HepG2 (cell line): ENCODE measurements around the gene CLCA2. TPM values are rescaled to one million over a fixed set of nuclear protein-coding genes. Genes with fewer than 3 reads are reported as not detected.

Experiments
- ATAC-seq: fragments of 200-7000 bp; cut with Tn5 transposase; 3 replicates; pipeline ENCODE4 v1.9.1; 2020; ENCODE audit warnings: mild to moderate bottlenecking, moderate library complexity
- BruUV-seq: library from RNA; stranded (reverse); fragments of 400-500 nt; replicated peaks from 2 replicates; lab custom pipeline; 2021; lab: Mats Ljungman, UMichigan
- CTCF ChIA-PET: fragments of 300-600 bp; formaldehyde crosslinking; extraction: SDS; loops from one replicate; lab custom pipeline; 2021; ENCODE audit warnings: low total read pairs, inconsistent platforms, low intra/inter-chr PET ratio; lab: Yijun Ruan, JAX
- POLR2A ChIA-PET: fragments of 350-600 bp; sonication (Branson Sonifier 250); formaldehyde crosslinking; loops from one replicate; lab custom pipeline; 2020; ENCODE audit warnings: antibody characterized with exemption, inconsistent platforms; lab: Yijun Ruan, JAX
- DNase-seq: peaks from one replicate; pipeline ENCODE4 v3.0.0-alpha.2; 2015; ENCODE audit warnings: low spot score
- FAIRE-seq: peaks from 3 replicates; lab custom pipeline; 2011; peaks lifted over from hg19 to GRCh38; lab: Jason Lieb, UNC
- H2AFZ ChIP-seq: one replicate; pipeline ENCODE4 v1.6.1; 2011; ENCODE audit warnings: low read length, inconsistent platforms
- H3K27ac ChIP-seq: fragments of 300-600 bp; 3 replicates; pipeline ENCODE4 v1.8.0; 2011; ENCODE audit warnings: mixed run types, mild to moderate bottlenecking, mixed read lengths, low read length, inconsistent platforms; ENCODE audit not compliant: insufficient read depth; ENCODE audit errors: extremely low read length
- H3K27me3 ChIP-seq, 2 experiments: fragments of 200-600 bp in 1 of 2; 2 replicates in 1 of 2; 3 replicates in 1 of 2; pipeline versions ENCODE4 v1.6.0 to v1.8.0; 2011; ENCODE audit warnings: low read length in 2 of 2, mild to moderate bottlenecking in 2 of 2, moderate library complexity in 2 of 2, inconsistent platforms in 1 of 2; ENCODE audit not compliant: insufficient read depth in 2 of 2, control insufficient read depth in 1 of 2
- H3K36me3 ChIP-seq, 2 experiments: fragments of 200-600 bp in 1 of 2; replicated peaks in 1 of 2; 2 replicates in 1 of 2; 3 replicates in 1 of 2; pipeline versions ENCODE4 v1.5.1 to v1.8.0; 2011; ENCODE audit warnings: low read length in 2 of 2, inconsistent platforms in 1 of 2; ENCODE audit not compliant: insufficient read depth in 2 of 2, control insufficient read depth in 1 of 2
- H3K4me1 ChIP-seq: 2 replicates; pipeline ENCODE4 v1.5.1; 2012; ENCODE audit warnings: low read length, inconsistent platforms; ENCODE audit not compliant: insufficient read depth
- H3K4me2 ChIP-seq: 2 replicates; pipeline ENCODE4 v1.6.0; 2011; ENCODE audit warnings: low read depth, low read length, inconsistent platforms
- H3K4me3 ChIP-seq, 3 experiments: fragments of 200-600 bp in 1 of 3; sonication (generic), shearing (Covaris generic) in 1 of 3; replicated peaks in 1 of 3; 2 replicates each; pipeline ENCODE4 v1.5.1; 2011 to 2016; ENCODE audit warnings: low read length in 3 of 3, inconsistent platforms in 2 of 3, low read depth in 2 of 3, mild to moderate bottlenecking in 2 of 3, control low read depth in 1 of 3, mixed read lengths in 1 of 3; ENCODE audit not compliant: insufficient read depth in 1 of 3
- H3K79me2 ChIP-seq: one replicate; pipeline ENCODE4 v1.6.1; 2011; ENCODE audit warnings: low read length, inconsistent platforms; ENCODE audit not compliant: insufficient read depth
- H3K9ac ChIP-seq: 2 replicates; pipeline ENCODE4 v1.6.0; 2011; ENCODE audit warnings: mild to moderate bottlenecking, low read depth, low read length, inconsistent platforms; ENCODE audit not compliant: insufficient read depth
- H3K9me3 ChIP-seq: 2 replicates; pipeline ENCODE4 v1.5.1; 2012; ENCODE audit warnings: mild to moderate bottlenecking, low read length
- H4K20me1 ChIP-seq: 2 replicates; pipeline ENCODE4 v1.6.0; 2011; ENCODE audit warnings: inconsistent platforms, mild to moderate bottlenecking, low read length, moderate library complexity; ENCODE audit not compliant: insufficient read depth
- ARID3A ChIP-seq: IDR thresholded peaks from 2 replicates; pipeline ENCODE4 v1.6.1; 2012; ENCODE audit warnings: low read depth, low read length, improper control_type of control experiment
- BCL6 ChIP-seq: IDR thresholded peaks from 2 replicates; pipeline ENCODE4 v1.6.1; 2016; ENCODE audit warnings: missing genetic modification reagents, missing compliant biosample characterization
- CHD4 ChIP-seq: fragments of 200-600 bp; sonication (generic); IDR thresholded peaks from 2 replicates; pipeline ENCODE4 v1.7.0; 2017; ENCODE audit warnings: mild to moderate bottlenecking, low read length, borderline replicate concordance
- HMGXB4 ChIP-seq, 2 experiments: sonication (generic) in 1 of 2; formaldehyde crosslinking in 1 of 2; IDR thresholded peaks; 2 replicates each; pipeline versions ENCODE4 v1.4.0 to v1.6.1; 2018 to 2020; ENCODE audit warnings: missing genetic modification reagents in 2 of 2, borderline replicate concordance in 1 of 2, low read depth in 1 of 2, mild to moderate bottlenecking in 1 of 2, missing biosample characterization in 1 of 2
- RFX1 ChIP-seq: fragments of 450-650 bp; IDR thresholded peaks from 2 replicates; pipeline ENCODE4 v1.6.1; 2017
- SNAI1 ChIP-seq: sonication (generic); formaldehyde crosslinking; IDR thresholded peaks from 2 replicates; pipeline ENCODE4 v1.5.0; 2020; ENCODE audit warnings: mild to moderate bottlenecking, missing genetic modification reagents, borderline replicate concordance
- ZEB1 ChIP-seq: IDR thresholded peaks from 2 replicates; pipeline ENCODE4 v1.6.1; 2012; ENCODE audit warnings: mild to moderate bottlenecking, low read depth, inconsistent platforms; ENCODE audit not compliant: insufficient replicate concordance
- ZNF101 ChIP-seq: sonication (generic); formaldehyde crosslinking; IDR thresholded peaks from 2 replicates; pipeline ENCODE4 v1.4.0; 2020; ENCODE audit warnings: mild to moderate bottlenecking, low read depth, missing genetic modification reagents, borderline replicate concordance
- ZNF260 ChIP-seq: sonication (generic); formaldehyde crosslinking; IDR thresholded peaks from 2 replicates; pipeline ENCODE4 v1.4.0; 2020; ENCODE audit warnings: missing genetic modification reagents, low read depth, mild to moderate bottlenecking, borderline replicate concordance
- ZNF343 ChIP-seq: sonication (generic); formaldehyde crosslinking; IDR thresholded peaks from 2 replicates; pipeline ENCODE4 v1.4.0; 2020; ENCODE audit warnings: mild to moderate bottlenecking, missing genetic modification reagents
- ZNF362 ChIP-seq: sonication (generic); formaldehyde crosslinking; IDR thresholded peaks from 2 replicates; pipeline ENCODE4 v1.4.0; 2020; ENCODE audit warnings: missing genetic modification reagents, mild to moderate bottlenecking, borderline replicate concordance
- ZNF574 ChIP-seq: sonication (generic); formaldehyde crosslinking; IDR thresholded peaks from 2 replicates; pipeline ENCODE4 v1.4.0; 2020; ENCODE audit warnings: missing genetic modification reagents
- ZNF878 ChIP-seq: sonication (generic); formaldehyde crosslinking; IDR thresholded peaks from 2 replicates; pipeline ENCODE4 v1.8.1; 2023; ENCODE audit warnings: mild to moderate bottlenecking, missing genetic modification reagents, moderate library complexity
- WGBS: methylation state at CpG from one replicate; pipeline ENCODE4 v1.1.6; 2017; ENCODE audit warnings: low lambda C conversion rate; 5-methylcytosine and 5-hydroxymethylcytosine counted together
- in situ Hi-C: cut with HindIII; loops from 2 replicates; pipeline ENCODE4 v1.10.0; 2017; ENCODE audit warnings: low pct_unique_long_range_greater_than_20kb; ENCODE audit not compliant: extremely low pct_ligation_motif_present
- intact Hi-C: fragments of 100-400 bp; cut with micrococcal nuclease; formaldehyde crosslinking; loops from one replicate; pipeline ENCODE4 v1.10.0; 2022; ENCODE audit not compliant: unreplicated experiment
- polyA plus RNA-seq, 8 experiments: library from polyadenylated mRNA; depleted of rRNA in 3 of 8; stranded (reverse) in 7 of 8; unstranded in 1 of 8; fragments of >200 nt; fragmentation: Illumina TruSeq in 4 of 8; extraction: Trizol in 4 of 8; gene quantifications; 2 replicates each; pipeline versions ENCODE4 v1.2.1 to v1.2.3, GENCODE V29; 2011 to 2016; ENCODE audit warnings: low read depth in 4 of 8, missing spikeins in 1 of 8, mixed read lengths in 1 of 8; ENCODE audit not compliant: insufficient read depth in 1 of 8
- total RNA-seq, 5 experiments: library from RNA; depleted of rRNA; stranded (reverse); fragments of >200 nt; fragmentation: Illumina TruSeq; extraction: Trizol; gene quantifications; 2 replicates each; pipeline ENCODE4 v1.2.3, GENCODE V29; 2016; ENCODE audit warnings: low read depth in 1 of 5

Gene CLCA2
- total and polyA plus RNA-seq, 2 of the 13 experiments (the other 11 are each of a cell fraction or from before 2014, with no cell fraction given) = not detected

- TF ChIP-seq ZNF878 (no peak), ZNF101 (CRISPR knock-in tag) (no peak)
Measured at GRCh38 chr1:86498281-86498680, 74.3 kb downstream of the CLCA2 start (continued).

GRCh38 chr1:86499987-86500593, 76.1 kb downstream of the CLCA2 start:
- WGBS = 0% methylated on average over 3 of the region's 3 CpGs
- ATAC-seq (no peak), FAIRE-seq (no peak), DNase-seq (peak; percentile 32)
- CTCF ChIA-PET = interaction anchor here (1.1 to 3.3 kb wide), 12 partner anchors 9 to 584 kb away, joined by 3 to 18 read pairs (median 4); no protein-coding TSS in a partner anchor
- H3K4me1 ChIP-seq = 0 out of 2 replicates have a peak, but pooled peaks cover 6% of the 10 kb centered on the region
- H3K27ac ChIP-seq = no peak overlapping the region
- no peak overlapping the region for H3K9ac ChIP-seq
- H4K20me1 ChIP-seq = no peaks in the 10 kb centered on the region
- no peak overlapping the region for H3K4me3 ChIP-seq
- BruUV-seq = no TSS peak
- no peak overlapping the region for H3K4me2 ChIP-seq
- intact Hi-C loops (loop anchor here (5.0 to 10.0 kb wide), 2 partner anchors 187 to 465 kb away; no protein-coding TSS in a partner anchor), in situ Hi-C loops (loop anchor here (10.0 to 25.0 kb wide), 2 partner anchors 115 to 187 kb away; no protein-coding TSS in a partner anchor)
- no peak overlapping the region for H2AFZ ChIP-seq
- H3K36me3 ChIP-seq = no peaks in the 10 kb centered on the region
- POLR2A ChIA-PET = no interaction called here
- H3K79me2 ChIP-seq = no peaks in the 10 kb centered on the region
- H3K27me3 ChIP-seq = peaks cover 5 to 28% of the 10 kb centered on the region in 2 experiments; a peak in 4 of 5 replicates
- H3K9me3 ChIP-seq = no peaks in the 10 kb centered on the region
- TF ChIP-seq RFX1 = no peak
- TF ChIP-seq HMGXB4 (CRISPR knock-in tag; IDR thresholded peaks at IDR 0.05; ENCODE audit: borderline replicate concordance in 1 of 2, low read depth in 1 of 2) = peak in 1 of 2 experiments; percentile 33; a peak in 1 of 4 replicates
- TF ChIP-seq SNAI1 (CRISPR knock-in tag) = no peak
- peak; percentile 98 for TF ChIP-seq ARID3A
- TF ChIP-seq ZEB1 = no peak
- no peak for TF ChIP-seq ZNF574 (CRISPR knock-in tag)
- TF ChIP-seq ZNF362 (CRISPR knock-in tag) = no peak
- no peak for TF ChIP-seq ZNF343
- no peak for TF ChIP-seq BCL6 (CRISPR knock-in tag)
- TF ChIP-seq ZNF260 = no peak
- peak; percentile 72; the same call in 1 of the 2 replicates for TF ChIP-seq CHD4
